G401.6 (cell line): ENCODE measurements around the gene RNF4.
"Not testable (repeated sequence)": the region's sequence is repeated elsewhere in the genome, so short reads cannot be mapped to it uniquely, and the experiment has no call there.

Experiments
- FAIRE-seq: peaks from 2 replicates; lab custom pipeline; 2012; peaks lifted over from hg19 to GRCh38; lab: Jason Lieb, UNC

The RNF4 gene

GRCh38 chr4:2489081-2489805 lies 20.3 kb downstream of the RNF4 start:
- FAIRE-seq: no peak

- no peak for FAIRE-seq
These were observed 21.1 kb downstream of the RNF4 start for GRCh38 chr4:2489841-2490552.

GRCh38 chr4:2492970-2493369 lies 24.1 kb downstream of the RNF4 start:
- no peak for FAIRE-seq

- FAIRE-seq: no peak
These were observed 26.1 kb downstream of the RNF4 start for GRCh38 chr4:2494992-2495391.

- no peak for FAIRE-seq
These were observed 28.4 kb downstream of the RNF4 start for GRCh38 chr4:2497324-2497723.

- FAIRE-seq: no peak
These were observed 29.0 kb downstream of the RNF4 start for GRCh38 chr4:2497931-2498330.

GRCh38 chr4:2500547-2500946 lies 31.6 kb downstream of the RNF4 start:
- FAIRE-seq: no peak

GRCh38 chr4:2501034-2501594 lies 32.2 kb downstream of the RNF4 start:
- no peak for FAIRE-seq

- FAIRE-seq: no peak
These were observed 34.9 kb downstream of the RNF4 start for GRCh38 chr4:2503809-2504208.

GRCh38 chr4:2507259-2507658 lies 38.4 kb downstream of the RNF4 start:
- FAIRE-seq: no peak

GRCh38 chr4:2507855-2508254 lies 38.9 kb downstream of the RNF4 start:
- FAIRE-seq: no peak

- no peak for FAIRE-seq
These were observed 41.7 kb downstream of the RNF4 start for GRCh38 chr4:2510351-2511259.

GRCh38 chr4:2511645-2512131 lies 42.8 kb downstream of the RNF4 start:
- FAIRE-seq: no peak

- no peak for FAIRE-seq
These were observed 43.7 kb downstream of the RNF4 start for GRCh38 chr4:2512396-2513135.

- not testable (repeated sequence) for FAIRE-seq
These were observed 45.3 kb downstream of the RNF4 start for GRCh38 chr4:2514193-2514592.

GRCh38 chr4:2514944-2515343 lies 46.0 kb downstream of the RNF4 start:
- not testable (repeated sequence) for FAIRE-seq

- no peak for FAIRE-seq
These were observed 47.1 kb downstream of the RNF4 start for GRCh38 chr4:2515830-2516550.

GRCh38 chr4:2516635-2517034 lies 47.7 kb downstream of the RNF4 start:
- no peak for FAIRE-seq

GRCh38 chr4:2526559-2526958 lies 57.7 kb downstream of the RNF4 start:
- no peak for FAIRE-seq

- FAIRE-seq: no peak
These were observed 66.0 kb downstream of the RNF4 start for GRCh38 chr4:2534904-2535375.
